Measurements from ENCODE around the gene MAD1L1.
"Not testable (repeated sequence)": the region's sequence is repeated elsewhere in the genome, so short reads cannot be mapped to it uniquely, and the experiment has no call there.

DNA sequence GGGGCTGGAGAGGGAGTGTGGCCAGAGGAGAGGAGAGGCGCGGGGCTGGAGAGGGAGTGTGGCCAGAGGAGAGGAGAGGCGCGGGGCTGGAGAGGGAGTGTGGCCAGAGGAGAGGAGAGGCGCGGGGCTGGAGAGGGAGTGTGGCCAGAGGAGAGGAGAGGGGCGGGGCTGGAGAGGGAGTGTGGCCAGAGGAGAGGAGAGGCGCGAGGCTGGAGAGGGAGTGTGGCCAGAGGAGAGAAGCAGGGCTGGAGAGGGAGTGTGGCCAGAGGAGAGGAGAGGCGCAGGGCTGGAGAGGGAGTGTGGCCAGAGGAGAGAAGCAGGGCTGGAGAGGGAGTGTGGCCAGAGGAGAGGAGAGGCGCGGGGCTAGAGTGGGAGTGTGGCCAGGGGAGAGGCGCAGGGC, 174.5 kb downstream of the MAD1L1 start:
- TF ChIP-seq, protein P1, sequence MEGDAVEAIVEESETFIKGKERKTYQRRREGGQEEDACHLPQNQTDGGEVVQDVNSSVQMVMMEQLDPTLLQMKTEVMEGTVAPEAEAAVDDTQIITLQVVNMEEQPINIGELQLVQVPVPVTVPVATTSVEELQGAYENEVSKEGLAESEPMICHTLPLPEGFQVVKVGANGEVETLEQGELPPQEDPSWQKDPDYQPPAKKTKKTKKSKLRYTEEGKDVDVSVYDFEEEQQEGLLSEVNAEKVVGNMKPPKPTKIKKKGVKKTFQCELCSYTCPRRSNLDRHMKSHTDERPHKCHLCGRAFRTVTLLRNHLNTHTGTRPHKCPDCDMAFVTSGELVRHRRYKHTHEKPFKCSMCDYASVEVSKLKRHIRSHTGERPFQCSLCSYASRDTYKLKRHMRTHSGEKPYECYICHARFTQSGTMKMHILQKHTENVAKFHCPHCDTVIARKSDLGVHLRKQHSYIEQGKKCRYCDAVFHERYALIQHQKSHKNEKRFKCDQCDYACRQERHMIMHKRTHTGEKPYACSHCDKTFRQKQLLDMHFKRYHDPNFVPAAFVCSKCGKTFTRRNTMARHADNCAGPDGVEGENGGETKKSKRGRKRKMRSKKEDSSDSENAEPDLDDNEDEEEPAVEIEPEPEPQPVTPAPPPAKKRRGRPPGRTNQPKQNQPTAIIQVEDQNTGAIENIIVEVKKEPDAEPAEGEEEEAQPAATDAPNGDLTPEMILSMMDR (IDR thresholded peaks at IDR 0.05; ENCODE audit: low read depth, low read length, poor library complexity, severe bottlenecking), result not testable (repeated sequence)
- TF ChIP-seq EZH2phosphoT487 (IDR thresholded peaks at IDR 0.05; ENCODE audit: borderline replicate concordance, low read length), result not testable (repeated sequence)
